ENCODE results near the gene PDE5A. TPM values are rescaled to one million over a fixed set of nuclear protein-coding genes. Genes with fewer than 3 reads are reported as not detected.

Gene PDE5A
- total RNA-seq, 3 donors from 2014 or later: 35.4 to 131 (median 58.4) TPM

- no peak for TF ChIP-seq CTCF (IDR thresholded peaks at IDR 0.05)
- peak in 1 of 3 donors; percentile 74 for DNase-seq
- no peaks in the 10 kb centered on the region for H3K36me3 ChIP-seq (ENCODE audit: low read depth)
These were observed 107.3 kb downstream of the PDE5A start for GRCh38 chr4:119521268-119521667.

DNA sequence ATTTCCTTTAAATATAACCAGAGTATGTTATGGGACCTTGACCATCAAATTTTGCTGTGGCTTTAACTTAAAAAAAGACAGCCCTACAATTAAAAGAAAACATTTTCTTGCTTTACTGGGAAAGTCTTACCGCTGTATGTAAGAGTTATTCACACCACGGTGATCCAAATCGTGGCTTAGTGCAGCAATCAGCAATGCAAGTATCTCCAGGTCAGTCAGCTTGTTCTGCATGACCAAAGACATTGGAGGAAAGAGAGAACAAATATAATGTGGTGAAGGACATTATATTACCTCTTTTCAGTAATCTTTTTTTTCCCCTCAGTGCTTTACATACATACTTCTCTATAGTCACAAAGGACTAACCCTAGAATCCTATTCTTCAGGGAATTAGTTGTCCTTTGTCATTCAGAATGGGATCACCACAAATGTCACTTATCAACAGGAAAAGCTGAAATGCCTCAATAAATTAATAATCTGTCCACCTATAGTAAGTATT, 109.6 kb downstream of the PDE5A start:
- Histone ChIP-seq H3K36me3 (ENCODE audit: low read depth) (no peaks in the 10 kb centered on the region), H3K4me1 (ENCODE audit: low read depth) (no peaks in the 10 kb centered on the region), H3K4me3 (no peak overlapping the region)

More at GRCh38 chr4:119521268-119521667, 107.3 kb downstream of the PDE5A start:
- peak; percentile 99 for ATAC-seq
- no peaks in the 10 kb centered on the region for H3K4me1 ChIP-seq (ENCODE audit: low read depth)
- H3K4me3 ChIP-seq: no peak overlapping the region
- no peaks in the 10 kb centered on the region for H3K9me3 ChIP-seq
- intact Hi-C loops (cut with DNase I, micrococcal nuclease): no loop called here

GRCh38 chr4:119518230-119518892, 110.2 kb downstream of the PDE5A start:
- intact Hi-C loops (cut with DNase I, micrococcal nuclease): no loop called here
- Histone ChIP-seq H3K36me3 (ENCODE audit: low read depth) (no peaks in the 10 kb centered on the region), H3K4me3 (no peak overlapping the region), H3K9me3 (no peaks in the 10 kb centered on the region), H3K4me1 (ENCODE audit: low read depth) (no peaks in the 10 kb centered on the region)
- ATAC-seq (no peak), DNase-seq (no peak)
- TF ChIP-seq CTCF (IDR thresholded peaks at IDR 0.05): no peak

More for the DNA sequence above, 109.6 kb downstream of the PDE5A start:
- no peak for DNase-seq
- no peaks in the 10 kb centered on the region for H3K9me3 ChIP-seq
- TF ChIP-seq CTCF (IDR thresholded peaks at IDR 0.05): no peak
- intact Hi-C loops (cut with DNase I, micrococcal nuclease): no loop called here
- no peak for ATAC-seq

- Histone ChIP-seq H3K36me3 (ENCODE audit: low read depth) (no peaks in the 10 kb centered on the region), H3K4me3 (no peak overlapping the region), H3K9me3 (no peaks in the 10 kb centered on the region), H3K4me1 (ENCODE audit: low read depth) (no peaks in the 10 kb centered on the region)
- ATAC-seq (no peak), DNase-seq (no peak)
- intact Hi-C loops (cut with DNase I, micrococcal nuclease): no loop called here
- no peak for TF ChIP-seq CTCF (IDR thresholded peaks at IDR 0.05)
These were observed 111.0 kb downstream of the PDE5A start for GRCh38 chr4:119517361-119518229.

- no peaks in the 10 kb centered on the region for H3K36me3 ChIP-seq (ENCODE audit: low read depth)
- intact Hi-C loops (cut with DNase I, micrococcal nuclease): no loop called here
- no peak for TF ChIP-seq CTCF (IDR thresholded peaks at IDR 0.05)
- H3K9me3 ChIP-seq: no peaks in the 10 kb centered on the region
- ATAC-seq (no peak), DNase-seq (no peak)
- H3K4me1 ChIP-seq (ENCODE audit: low read depth): no peaks in the 10 kb centered on the region
- no peak overlapping the region for H3K4me3 ChIP-seq
These were observed 116.2 kb downstream of the PDE5A start for GRCh38 chr4:119512398-119512797.
